MM.1S (cell line): ENCODE measurements around the gene UBE2L6.

Source experiments
- DNase-seq: peaks from one replicate; pipeline ENCODE4 v3.0.0-alpha.2; 2015
- H2AFZ ChIP-seq: fragments of 300-600 bp; sonication (generic); 2 replicates; pipeline ENCODE4 v1.6.0; 2016; ENCODE audit warnings: antibody characterized with exemption, low read length
- H3F3A ChIP-seq: fragments of 300-600 bp; sonication (generic); 2 replicates; pipeline ENCODE4 v1.6.1; 2016; ENCODE audit warnings: mild to moderate bottlenecking, antibody characterized with exemption, low read length, moderate library complexity, mixed read lengths; ENCODE audit not compliant: insufficient read depth
- H3K27ac ChIP-seq: fragments of 300-600 bp; sonication (generic); 2 replicates; pipeline ENCODE4 v1.5.1; 2016; ENCODE audit warnings: mild to moderate bottlenecking, low read length
- H3K27me3 ChIP-seq: fragments of 300-600 bp; sonication (generic); replicated peaks from 2 replicates; pipeline ENCODE4 v1.6.0; 2016; ENCODE audit warnings: low read length; ENCODE audit not compliant: insufficient read depth
- H3K36me3 ChIP-seq: fragments of 300-600 bp; sonication (generic); replicated peaks from 2 replicates; pipeline ENCODE4 v1.6.1; 2016; ENCODE audit warnings: mild to moderate bottlenecking, low read length, mixed read lengths; ENCODE audit not compliant: insufficient read depth
- H3K4me1 ChIP-seq: fragments of 300-600 bp; sonication (generic); 2 replicates; pipeline ENCODE4 v1.6.1; 2016; ENCODE audit warnings: low read length, mixed read lengths
- H3K4me2 ChIP-seq: fragments of 300-600 bp; sonication (generic); 2 replicates; pipeline ENCODE4 v1.6.0; 2016; ENCODE audit warnings: low read depth, low read length
- H3K4me3 ChIP-seq: fragments of 300-600 bp; sonication (generic); 2 replicates; pipeline ENCODE4 v1.5.1; 2016; ENCODE audit warnings: low read length, mixed read lengths
- H3K79me2 ChIP-seq: fragments of 300-600 bp; sonication (generic); 2 replicates; pipeline ENCODE4 v1.6.1; 2016; ENCODE audit warnings: mixed run types, low read length, mixed read lengths
- H3K9ac ChIP-seq: fragments of 300-600 bp; sonication (generic); 2 replicates; pipeline ENCODE4 v1.6.1; 2016; ENCODE audit warnings: low read length, mixed read lengths
- H3K9me2 ChIP-seq: fragments of 300-600 bp; sonication (generic); replicated peaks from 2 replicates; pipeline ENCODE4 v1.6.1; 2016; ENCODE audit warnings: mild to moderate bottlenecking, low read length, mixed read lengths; ENCODE audit not compliant: insufficient read depth
- H3K9me3 ChIP-seq: fragments of 300-600 bp; sonication (generic); replicated peaks from 2 replicates; pipeline ENCODE4 v1.6.1; 2016; ENCODE audit warnings: mild to moderate bottlenecking, low read length, mixed read lengths; ENCODE audit not compliant: insufficient read depth
- H4K20me1 ChIP-seq: fragments of 300-600 bp; sonication (generic); 2 replicates; pipeline ENCODE4 v1.6.1; 2016; ENCODE audit warnings: mild to moderate bottlenecking, low read length, moderate library complexity, mixed read lengths; ENCODE audit not compliant: insufficient read depth
- EZH2 ChIP-seq: fragments of 300-600 bp; sonication (generic); optimal IDR thresholded peaks from 2 replicates; pipeline ENCODE3; 2017; ENCODE audit warnings: low read depth, mild to moderate bottlenecking, antibody characterized with exemption, low read length, mixed read lengths
- EZH2phosphoT487 ChIP-seq: fragments of 300-600 bp; sonication (generic); IDR thresholded peaks from 2 replicates; pipeline ENCODE4 v1.6.1; 2018; ENCODE audit warnings: antibody characterized with exemption, low read length
- TF ChIP-seq, protein P1 (sequence below): fragments of 300-600 bp; sonication (generic); IDR thresholded peaks from 2 replicates; pipeline ENCODE4 v1.5.1; 2016; ENCODE audit warnings: antibody characterized with exemption, low read length, mixed read lengths

The UBE2L6 gene

DNA sequence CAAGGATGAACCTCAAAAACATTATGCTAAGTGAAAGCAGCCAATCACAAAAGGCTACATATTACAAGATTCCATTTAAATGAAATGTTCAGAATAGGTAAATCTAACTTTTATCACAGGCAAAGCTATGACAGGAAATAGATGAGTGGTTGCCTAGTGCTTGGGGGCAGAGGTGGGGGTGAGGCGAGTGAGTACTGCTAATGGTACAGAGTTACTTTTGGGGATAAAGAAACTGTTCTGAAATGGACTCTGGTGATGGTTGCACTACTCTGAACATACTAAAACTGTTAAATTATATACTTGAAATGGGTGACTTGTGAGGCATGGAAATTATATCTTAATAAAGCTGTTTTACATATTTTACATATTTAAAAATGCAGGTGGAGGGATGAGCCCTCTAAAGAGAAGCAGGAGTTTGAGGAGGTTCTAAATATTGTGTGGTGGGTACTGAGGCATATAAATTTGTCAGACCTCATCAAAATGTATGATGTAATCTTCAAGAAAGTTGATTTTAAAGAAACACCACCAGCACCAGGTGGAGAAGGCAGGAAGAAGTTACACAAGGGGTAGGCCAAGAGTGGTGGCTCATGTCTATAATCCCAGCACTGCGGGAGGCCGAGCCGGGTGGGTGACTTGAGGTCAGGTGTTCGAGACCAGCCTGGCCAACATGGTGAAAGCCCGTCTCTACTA lies 55.6 kb downstream of the UBE2L6 start:
- no peak for DNase-seq
- Histone ChIP-seq H4K20me1 (no peaks in the 10 kb centered on the region), H3K27ac (no peak overlapping the region), H3K9me3 (no peaks in the 10 kb centered on the region), H3F3A (no peaks in the 10 kb centered on the region; the same call in 1 of the 2 replicates), H3K9me2 (no peaks in the 10 kb centered on the region), H3K4me1 (no peaks in the 10 kb centered on the region), H3K4me2 (no peak overlapping the region), H3K79me2 (no peaks in the 10 kb centered on the region), H3K27me3 (no peaks in the 10 kb centered on the region), H2AFZ (no peak overlapping the region), H3K36me3 (no peaks in the 10 kb centered on the region), H3K9ac (no peak overlapping the region), H3K4me3 (no peak overlapping the region)
- no peak for TF ChIP-seq EZH2phosphoT487
- TF ChIP-seq EZH2, result no peak
- TF ChIP-seq, protein P1, sequence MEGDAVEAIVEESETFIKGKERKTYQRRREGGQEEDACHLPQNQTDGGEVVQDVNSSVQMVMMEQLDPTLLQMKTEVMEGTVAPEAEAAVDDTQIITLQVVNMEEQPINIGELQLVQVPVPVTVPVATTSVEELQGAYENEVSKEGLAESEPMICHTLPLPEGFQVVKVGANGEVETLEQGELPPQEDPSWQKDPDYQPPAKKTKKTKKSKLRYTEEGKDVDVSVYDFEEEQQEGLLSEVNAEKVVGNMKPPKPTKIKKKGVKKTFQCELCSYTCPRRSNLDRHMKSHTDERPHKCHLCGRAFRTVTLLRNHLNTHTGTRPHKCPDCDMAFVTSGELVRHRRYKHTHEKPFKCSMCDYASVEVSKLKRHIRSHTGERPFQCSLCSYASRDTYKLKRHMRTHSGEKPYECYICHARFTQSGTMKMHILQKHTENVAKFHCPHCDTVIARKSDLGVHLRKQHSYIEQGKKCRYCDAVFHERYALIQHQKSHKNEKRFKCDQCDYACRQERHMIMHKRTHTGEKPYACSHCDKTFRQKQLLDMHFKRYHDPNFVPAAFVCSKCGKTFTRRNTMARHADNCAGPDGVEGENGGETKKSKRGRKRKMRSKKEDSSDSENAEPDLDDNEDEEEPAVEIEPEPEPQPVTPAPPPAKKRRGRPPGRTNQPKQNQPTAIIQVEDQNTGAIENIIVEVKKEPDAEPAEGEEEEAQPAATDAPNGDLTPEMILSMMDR, result no peak

- Histone ChIP-seq H3K4me2 (no peak overlapping the region), H3K36me3 (no peaks in the 10 kb centered on the region), H3K9me3 (no peaks in the 10 kb centered on the region), H4K20me1 (no peaks in the 10 kb centered on the region), H3F3A (no peaks in the 10 kb centered on the region; the same call in 1 of the 2 replicates), H3K79me2 (no peaks in the 10 kb centered on the region), H3K4me1 (no peaks in the 10 kb centered on the region), H3K27ac (no peak overlapping the region), H3K27me3 (no peaks in the 10 kb centered on the region), H3K4me3 (no peak overlapping the region), H3K9ac (no peak overlapping the region), H2AFZ (no peak overlapping the region), H3K9me2 (no peaks in the 10 kb centered on the region)
- TF ChIP-seq, protein P1, result no peak
- no peak for TF ChIP-seq EZH2phosphoT487
- TF ChIP-seq EZH2, result no peak
- DNase-seq, result no peak
These were observed 58.9 kb downstream of the UBE2L6 start for GRCh38 chr11:57508341-57509170.

DNA sequence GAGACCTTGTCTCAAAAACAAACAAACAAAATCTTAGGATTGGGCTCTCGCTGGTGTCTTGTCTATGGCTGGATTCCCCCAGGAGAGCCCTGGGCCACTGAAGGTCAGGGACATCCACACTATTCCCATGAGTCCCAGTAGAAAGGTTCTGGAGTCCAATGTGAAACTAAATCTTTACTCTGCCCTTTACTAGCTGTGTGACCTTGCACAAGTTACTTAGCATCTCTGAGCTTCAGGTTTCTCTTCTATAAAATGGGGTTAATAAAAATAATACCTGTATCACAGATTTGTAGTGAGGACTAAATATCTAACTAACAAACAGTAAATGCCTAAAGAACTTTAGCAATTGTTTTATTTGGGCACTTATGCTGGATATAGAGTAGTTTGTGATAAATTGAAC lies 61.0 kb downstream of the UBE2L6 start:
- TF ChIP-seq, protein P1, result no peak
- TF ChIP-seq EZH2, result no peak
- TF ChIP-seq EZH2phosphoT487, result no peak
- DNase-seq, result no peak
- no peak overlapping the region for H3K4me2 ChIP-seq
- no peaks in the 10 kb centered on the region for H3K36me3 ChIP-seq
- no peak overlapping the region for H3K27ac ChIP-seq
- no peaks in the 10 kb centered on the region for H3K27me3 ChIP-seq
- no peaks in the 10 kb centered on the region for H4K20me1 ChIP-seq
- H2AFZ ChIP-seq, result no peak overlapping the region
- no peak overlapping the region for H3K4me3 ChIP-seq
- no peaks in the 10 kb centered on the region for H3K9me3 ChIP-seq
- H3K9ac ChIP-seq, result no peak overlapping the region
- H3K9me2 ChIP-seq, result no peaks in the 10 kb centered on the region
- H3F3A ChIP-seq, result no peaks in the 10 kb centered on the region
- H3K4me1 ChIP-seq, result no peaks in the 10 kb centered on the region
- H3K79me2 ChIP-seq, result no peaks in the 10 kb centered on the region
